ENCODE data around the gene TRABD2B.

TRABD2B gene

DNA sequence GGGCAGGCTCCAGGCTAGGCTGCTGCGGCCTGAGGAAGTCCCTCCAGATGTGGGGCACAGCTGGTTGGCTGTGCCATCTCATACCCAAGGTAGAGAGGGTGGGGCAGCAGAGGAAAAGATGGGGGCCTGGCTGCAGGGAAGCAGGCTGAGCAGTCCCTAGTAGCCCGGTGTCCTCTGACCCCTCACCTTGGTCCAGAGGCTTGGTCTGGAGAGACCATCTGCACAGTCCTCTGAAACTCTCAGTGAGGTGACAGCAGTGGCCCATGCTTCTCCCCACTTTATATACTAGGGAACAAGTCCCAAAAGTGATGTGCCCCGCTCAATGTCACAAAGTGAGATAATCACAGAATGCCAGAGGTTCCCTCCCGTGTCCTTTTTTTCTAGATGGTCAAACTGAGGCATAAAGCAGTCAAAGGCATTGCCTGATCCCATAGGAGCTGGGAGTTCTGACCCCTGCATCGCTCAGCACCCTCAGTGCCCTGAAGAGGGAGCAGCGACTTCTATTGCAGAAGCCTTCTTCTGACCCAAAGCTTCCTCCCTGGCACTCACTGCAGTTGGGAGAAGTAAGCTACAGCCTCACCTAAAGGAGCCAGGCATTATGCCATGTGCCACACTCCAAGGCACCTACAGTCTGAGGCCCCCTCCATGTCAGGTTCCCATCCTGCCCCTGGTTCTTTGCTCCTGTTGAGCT, 45.5 kb downstream of the TRABD2B start:
- TF ChIP-seq, protein P1, sequence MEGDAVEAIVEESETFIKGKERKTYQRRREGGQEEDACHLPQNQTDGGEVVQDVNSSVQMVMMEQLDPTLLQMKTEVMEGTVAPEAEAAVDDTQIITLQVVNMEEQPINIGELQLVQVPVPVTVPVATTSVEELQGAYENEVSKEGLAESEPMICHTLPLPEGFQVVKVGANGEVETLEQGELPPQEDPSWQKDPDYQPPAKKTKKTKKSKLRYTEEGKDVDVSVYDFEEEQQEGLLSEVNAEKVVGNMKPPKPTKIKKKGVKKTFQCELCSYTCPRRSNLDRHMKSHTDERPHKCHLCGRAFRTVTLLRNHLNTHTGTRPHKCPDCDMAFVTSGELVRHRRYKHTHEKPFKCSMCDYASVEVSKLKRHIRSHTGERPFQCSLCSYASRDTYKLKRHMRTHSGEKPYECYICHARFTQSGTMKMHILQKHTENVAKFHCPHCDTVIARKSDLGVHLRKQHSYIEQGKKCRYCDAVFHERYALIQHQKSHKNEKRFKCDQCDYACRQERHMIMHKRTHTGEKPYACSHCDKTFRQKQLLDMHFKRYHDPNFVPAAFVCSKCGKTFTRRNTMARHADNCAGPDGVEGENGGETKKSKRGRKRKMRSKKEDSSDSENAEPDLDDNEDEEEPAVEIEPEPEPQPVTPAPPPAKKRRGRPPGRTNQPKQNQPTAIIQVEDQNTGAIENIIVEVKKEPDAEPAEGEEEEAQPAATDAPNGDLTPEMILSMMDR (IDR thresholded peaks at IDR 0.05; ENCODE audit: low read depth, low read length), result no peak
- no peak overlapping the region for H3K4me3 ChIP-seq (ENCODE audit: low read depth, low read length)
- in situ Hi-C loops (cut with HindIII; ENCODE audit: low sequenced_read_pairs), result no loop called here
- DNase-seq (ENCODE audit: low read depth, low spot score), result no peak

DNA sequence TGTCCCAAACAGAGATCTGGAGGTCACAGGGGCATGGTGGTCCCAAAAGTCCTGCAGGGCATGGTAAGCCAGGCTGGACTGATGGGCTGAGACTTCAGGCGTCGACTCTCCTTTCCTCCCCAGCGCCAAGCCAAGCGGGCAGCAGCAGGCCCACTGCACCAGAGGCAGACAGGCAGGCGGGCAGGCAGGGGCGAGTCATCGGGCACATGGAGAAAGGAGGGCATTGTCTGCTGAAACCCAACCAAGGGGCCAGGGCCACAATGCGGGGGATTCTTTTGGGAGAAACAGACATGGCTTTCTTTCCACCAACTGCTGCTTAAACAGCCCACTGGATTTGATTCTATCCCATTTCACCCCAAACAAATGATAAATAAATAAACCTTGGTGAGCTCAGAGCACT, 46.2 kb downstream of the TRABD2B start:
- in situ Hi-C loops (cut with HindIII; ENCODE audit: low sequenced_read_pairs), result no loop called here
- TF ChIP-seq, protein P1 (IDR thresholded peaks at IDR 0.05; ENCODE audit: low read depth, low read length), result no peak
- DNase-seq (ENCODE audit: low read depth, low spot score), result no peak
- H3K4me3 ChIP-seq (ENCODE audit: low read depth, low read length), result no peak overlapping the region

DNA sequence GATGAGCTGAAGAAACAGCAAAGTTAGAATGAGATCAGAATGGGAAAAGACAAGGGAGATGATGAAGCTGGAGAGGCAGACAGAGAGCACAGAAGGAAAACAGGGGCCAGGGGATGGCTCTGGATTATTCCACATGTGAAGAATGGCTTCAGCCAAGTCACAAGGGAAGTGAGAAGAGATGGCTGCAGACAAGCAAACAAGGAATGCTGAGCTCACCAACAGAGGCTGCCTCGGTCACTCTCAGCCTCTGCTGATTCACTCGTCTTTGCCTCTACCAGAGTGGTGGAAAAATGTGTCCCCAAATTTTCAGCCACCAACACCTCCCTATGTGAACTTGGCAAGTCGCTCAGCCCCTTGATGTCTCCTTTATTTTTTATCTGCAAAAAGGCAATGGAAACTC, 46.7 kb downstream of the TRABD2B start:
- DNase-seq (ENCODE audit: low read depth, low spot score), result no peak
- TF ChIP-seq, protein P1 (IDR thresholded peaks at IDR 0.05; ENCODE audit: low read depth, low read length), result no peak
- in situ Hi-C loops (cut with HindIII; ENCODE audit: low sequenced_read_pairs), result no loop called here
- no peak overlapping the region for H3K4me3 ChIP-seq (ENCODE audit: low read depth, low read length)

DNA sequence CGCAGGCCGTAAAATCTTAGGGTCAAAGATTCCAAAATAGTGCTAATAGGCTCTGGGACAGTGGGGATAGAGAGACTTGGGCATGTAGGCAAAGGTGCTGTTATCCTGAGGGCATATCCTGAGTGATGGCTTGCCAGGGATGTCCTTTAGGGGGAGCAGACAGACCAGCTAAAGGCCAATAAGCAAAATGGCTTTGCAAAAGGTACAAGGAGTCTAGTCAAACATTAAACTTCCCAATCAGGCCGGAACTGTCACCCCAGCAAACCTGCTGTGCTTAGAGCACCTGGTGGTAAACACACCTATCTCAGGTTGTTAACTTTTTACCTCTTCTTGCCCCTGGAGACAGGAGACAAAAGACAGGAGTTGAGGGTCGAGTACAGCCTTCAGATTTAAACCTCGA, 49.1 kb downstream of the TRABD2B start:
- TF ChIP-seq, protein P1 (IDR thresholded peaks at IDR 0.05; ENCODE audit: low read depth, low read length), result peak; percentile 3
- H3K4me3 ChIP-seq (ENCODE audit: low read depth, low read length), result no peak overlapping the region
- in situ Hi-C loops (cut with HindIII; ENCODE audit: low sequenced_read_pairs), result no loop called here
- no peak for DNase-seq (ENCODE audit: low read depth, low spot score)

DNA sequence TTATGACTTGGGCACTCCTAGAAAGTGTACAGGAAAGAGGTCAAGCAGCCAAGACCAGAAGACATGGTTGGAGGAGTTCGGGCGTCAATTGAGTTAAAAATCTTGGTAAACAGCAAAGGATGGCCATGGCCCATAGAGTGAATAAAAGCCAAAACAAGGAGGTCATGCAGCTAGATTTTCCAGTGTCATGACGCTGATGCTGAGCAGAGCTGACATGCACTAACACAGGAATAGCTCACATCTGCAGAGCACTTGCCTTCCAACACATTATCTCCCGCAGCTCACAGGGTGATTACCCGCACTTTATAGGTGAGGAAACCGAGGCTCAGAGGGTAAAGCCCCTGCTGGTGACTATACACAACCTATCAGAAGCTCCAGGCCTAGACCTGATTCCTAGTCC, 49.7 kb downstream of the TRABD2B start:
- no peak for DNase-seq (ENCODE audit: low read depth, low spot score)
- H3K4me3 ChIP-seq (ENCODE audit: low read depth, low read length), result no peak overlapping the region
- TF ChIP-seq, protein P1 (IDR thresholded peaks at IDR 0.05; ENCODE audit: low read depth, low read length), result no peak
- in situ Hi-C loops (cut with HindIII; ENCODE audit: low sequenced_read_pairs), result no loop called here

DNA sequence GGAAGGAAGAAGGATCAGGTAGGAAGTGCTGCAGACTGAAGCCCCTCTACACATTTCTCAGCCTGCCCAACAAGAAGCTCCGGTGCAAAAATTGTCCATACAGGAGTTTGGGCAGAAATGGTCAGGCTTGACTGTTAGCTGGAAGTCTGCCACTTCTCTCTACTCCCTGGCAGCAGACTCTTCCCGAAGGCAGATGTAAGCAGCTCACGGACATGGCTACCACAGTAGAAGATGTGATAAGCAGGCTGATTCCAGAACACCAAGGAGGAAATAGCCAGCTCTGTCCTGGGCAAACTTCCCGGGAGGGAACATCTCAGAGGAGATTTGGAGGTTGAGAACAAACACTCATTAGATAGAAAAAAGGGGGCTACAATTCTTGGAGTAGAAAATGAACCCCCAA, 52.6 kb downstream of the TRABD2B start:
- no peak for DNase-seq (ENCODE audit: low read depth, low spot score)
- H3K4me3 ChIP-seq (ENCODE audit: low read depth, low read length), result no peak overlapping the region
- in situ Hi-C loops (cut with HindIII; ENCODE audit: low sequenced_read_pairs), result no loop called here
- TF ChIP-seq, protein P1 (IDR thresholded peaks at IDR 0.05; ENCODE audit: low read depth, low read length), result no peak

All from astrocyte of the spinal cord (primary cell).